Measurements from ENCODE around the gene EDAR. TPM values are rescaled to one million over a fixed set of nuclear protein-coding genes. Genes with fewer than 3 reads are reported as not detected.

Gene EDAR
- total and polyA plus RNA-seq, 9 of the 15 experiments (the other 6 are each of a cell fraction or from before 2014, with no cell fraction given) = 0.01 TPM; not detected in 8

- TF ChIP-seq ZBTB40 (IDR thresholded peaks at IDR 0.05) = no peak
- TF ChIP-seq ZBTB40 (CRISPR knock-in tag; IDR thresholded peaks at IDR 0.05) = no peak
- TF ChIP-seq ATF7 (IDR thresholded peaks at IDR 0.05) = peak; percentile 25; the same call in 1 of the 2 replicates
- TF ChIP-seq GABPA (tag; conservative IDR thresholded peaks at IDR 0.05; ENCODE audit: low read depth) = 0 out of 2 replicates have a peak, but pooled peaks have one; percentile 13
- TF ChIP-seq U2AF1 (optimal IDR thresholded peaks at IDR 0.05; ENCODE audit: low read depth, low read length) = no peak
- TF ChIP-seq C11orf30 (IDR thresholded peaks at IDR 0.05; ENCODE audit: low read depth) = peak; percentile 86
- no peak for TF ChIP-seq USF2 (CRISPR knock-in tag; IDR thresholded peaks at IDR 0.05)
- no peak for TF ChIP-seq KHSRP (IDR thresholded peaks at IDR 0.05)
- peak; percentile 34; the same call in 1 of the 2 replicates for TF ChIP-seq ZNF395 (CRISPR knock-in tag; IDR thresholded peaks at IDR 0.05)
- no peak for TF ChIP-seq NBN (IDR thresholded peaks at IDR 0.05; ENCODE audit: low read depth)
- TF ChIP-seq HDAC1 (IDR thresholded peaks at IDR 0.05) = no peak
- TF ChIP-seq HINFP (tag; conservative IDR thresholded peaks at IDR 0.05; ENCODE audit: low read depth) = no peak
These were observed 13.2 kb downstream of the EDAR start (continued) for GRCh38 chr2:108975613-108976435.

All from K562 (cell line).